B cell (primary cell): ENCODE data around the gene PRELID3B. TPM values are rescaled to one million over a fixed set of nuclear protein-coding genes. Genes with fewer than 3 reads are reported as not detected.

Experiments used
- ATAC-seq: fragments of 200-7000 bp; cut with Tn5 transposase; one replicate; pipeline ENCODE4 v1.10.0; 2021; ENCODE audit warnings: low read depth, mild to moderate bottlenecking, moderate number of reproducible peaks, moderate library complexity
- CTCF ChIA-PET: fragments of 350-600 bp; sonication (Branson Sonifier 250); formaldehyde crosslinking; loops from one replicate; lab custom pipeline; 2021; ENCODE audit warnings: antibody characterized with exemption, inconsistent platforms; lab: Charles Lee
- POLR2A ChIA-PET: fragments of 350-600 bp; sonication (Branson Sonifier 250); formaldehyde crosslinking; loops from one replicate; lab custom pipeline; 2021; ENCODE audit warnings: antibody characterized with exemption; lab: Charles Lee
- DNase-seq: peaks from one replicate; pipeline ENCODE4 v3.0.0; 2013
- H2AFZ ChIP-seq: 2 replicates; pipeline ENCODE4 v1.6.1; 2012; ENCODE audit warnings: mild to moderate bottlenecking, low read depth, low read length; ENCODE audit not compliant: insufficient read depth, poor library complexity, severe bottlenecking
- H3K27ac ChIP-seq, 2 donors: 1 replicate in 1 of 2; 2 replicates in 1 of 2; pipeline ENCODE4 v1.5.1; 2012 to 2013; ENCODE audit warnings: low read length in 2 of 2, mild to moderate bottlenecking in 2 of 2, moderate library complexity in 1 of 2
- H3K27me3 ChIP-seq, 4 experiments: fragments of 200-600 bp in 1 of 4; sonication (generic) in 1 of 4; replicated peaks in 1 of 4; 1 replicate in 2 of 4; 2 replicates in 2 of 4; pipeline versions ENCODE4 v1.6.1 to v1.7.0; 2013 to 2016; ENCODE audit warnings: low read length in 3 of 4, mild to moderate bottlenecking in 2 of 4, mixed read lengths in 1 of 4, moderate library complexity in 1 of 4; ENCODE audit not compliant: insufficient read depth in 4 of 4, control insufficient read depth in 3 of 4; ENCODE audit errors: control extremely low read depth in 1 of 4
- H3K36me3 ChIP-seq, 2 experiments: replicated peaks in 1 of 2; 1 replicate in 1 of 2; 2 replicates in 1 of 2; pipeline versions ENCODE4 v1.6.1 to v1.7.1; 2013; ENCODE audit warnings: low read length in 1 of 2; ENCODE audit not compliant: insufficient read depth in 2 of 2, control insufficient read depth in 1 of 2; ENCODE audit errors: control extremely low read depth in 1 of 2, extremely low read depth in 1 of 2
- H3K4me1 ChIP-seq, 2 donors: fragments of 200-600 bp in 1 of 2; sonication (generic) in 1 of 2; 1 replicate in 1 of 2; 2 replicates in 1 of 2; pipeline versions ENCODE4 v1.5.1 to v1.6.1; 2013 to 2017; ENCODE audit warnings: low read length in 2 of 2; ENCODE audit not compliant: control insufficient read depth in 2 of 2, insufficient read depth in 2 of 2
- H3K4me2 ChIP-seq: replicated peaks from 2 replicates; pipeline ENCODE3; 2012; ENCODE audit warnings: mild to moderate bottlenecking, low read depth, low read length; ENCODE audit not compliant: poor library complexity, severe bottlenecking
- H3K4me3 ChIP-seq, 5 experiments: fragments of 200-600 bp in 1 of 5; sonication (generic) in 1 of 5; 1 replicate in 3 of 5; 2 replicates in 2 of 5; pipeline versions ENCODE4 v1.5.1 to v1.7.0; 2011 to 2016; ENCODE audit warnings: low read length in 4 of 5, mild to moderate bottlenecking in 4 of 5, low read depth in 2 of 5, control low read depth in 1 of 5, moderate library complexity in 1 of 5; ENCODE audit not compliant: insufficient read depth in 1 of 5; ENCODE audit errors: control extremely low read depth in 1 of 5, extremely low read depth in 1 of 5
- H3K79me2 ChIP-seq: fragments of 200-600 bp; sonication (generic); one replicate; pipeline ENCODE4 v1.6.0; 2016; ENCODE audit warnings: low read length; ENCODE audit not compliant: control insufficient read depth, insufficient read depth
- H3K9ac ChIP-seq: fragments of 200-600 bp; sonication (generic); 2 replicates; pipeline ENCODE4 v1.6.1; 2017; ENCODE audit warnings: mild to moderate bottlenecking, low read length, moderate library complexity
- H3K9me3 ChIP-seq, 3 donors: one replicate each; pipeline versions ENCODE4 v1.6.1 to v1.7.1; 2013; ENCODE audit warnings: low read length in 2 of 3; ENCODE audit not compliant: control insufficient read depth in 2 of 3, insufficient read depth in 1 of 3; ENCODE audit errors: control extremely low read depth in 1 of 3
- H4K20me1 ChIP-seq: 2 replicates; pipeline ENCODE4 v1.6.0; 2012; ENCODE audit warnings: mild to moderate bottlenecking, low read length; ENCODE audit not compliant: insufficient read depth, control insufficient read depth, poor library complexity, severe bottlenecking
- H3K27ac Mint-ChIP-seq: one replicate; pipeline ENCODE4 v1.8.0; 2021; ENCODE audit warnings: mixed read lengths
- H3K27me3 Mint-ChIP-seq: one replicate; pipeline ENCODE4 v1.8.0; 2021; ENCODE audit warnings: mixed read lengths
- H3K4me1 Mint-ChIP-seq: one replicate; pipeline ENCODE4 v1.8.0; 2021; ENCODE audit warnings: mixed read lengths
- H3K4me3 Mint-ChIP-seq: one replicate; pipeline ENCODE4 v1.8.0; 2021; ENCODE audit warnings: mixed read lengths
- H3K9me3 Mint-ChIP-seq: one replicate; pipeline ENCODE4 v1.8.0; 2022; ENCODE audit warnings: mixed read lengths; ENCODE audit not compliant: insufficient read depth
- EZH2 ChIP-seq: IDR thresholded peaks from 2 replicates; pipeline ENCODE4 v1.6.1; 2012; ENCODE audit warnings: borderline replicate concordance, low read depth, mild to moderate bottlenecking, moderate library complexity, low read length; ENCODE audit not compliant: insufficient read depth, poor library complexity, severe bottlenecking
- WGBS: methylation state at CpG from one replicate; pipeline ENCODE4 v1.1.5; 2013; ENCODE audit warnings: missing lambda C conversion rate; ENCODE audit not compliant: insufficient coverage; 5-methylcytosine and 5-hydroxymethylcytosine counted together
- intact Hi-C: fragments of 100-400 bp; cut with micrococcal nuclease; formaldehyde crosslinking; loops from one replicate; pipeline ENCODE4 v1.10.0; 2022
- polyA plus RNA-seq: library from polyadenylated mRNA; depleted of rRNA; stranded (reverse); fragments of >200 nt; gene quantifications from 2 replicates; pipeline ENCODE4 v1.2.3, GENCODE V29; 2012
- total RNA-seq, 2 donors: library from RNA; stranded (reverse); fragments of 120-200 nt in 1 of 2; gene quantifications; 1 replicate in 1 of 2; 2 replicates in 1 of 2; pipeline versions ENCODE4 v1.2.3 to v1.2.4, GENCODE V29; 2013 to 2022
- TF ChIP-seq, protein P1 (sequence below): fragments of 200-600 bp; IDR thresholded peaks from one replicate; pipeline ENCODE4 v1.8.0; 2022; ENCODE audit warnings: antibody characterized with exemption, mild to moderate bottlenecking

The PRELID3B gene
- total and polyA plus RNA-seq, 2 donors (not counting 1 experiment from before 2014, with no cell fraction given), result 24.1 to 46.8 TPM

GRCh38 chr20:59069026-59069425, 26.4 kb upstream of the PRELID3B start:
- CTCF ChIA-PET, result no interaction called here
- no peak overlapping the region for H3K4me2 ChIP-seq
- no peaks in the 10 kb centered on the region for H3K9me3 ChIP-seq
- no CpG with 5 or more reads among the region's 2 CpGs for WGBS
- no peaks in the 10 kb centered on the region for H3K27me3 ChIP-seq
- H4K20me1 ChIP-seq, result no peaks in the 10 kb centered on the region
- H2AFZ ChIP-seq, result no peak overlapping the region
- intact Hi-C loops, result no loop called here
- DNase-seq, result no peak
- no peaks in the 10 kb centered on the region for H3K79me2 ChIP-seq
- Mint-ChIP-seq H3K27me3 (peaks cover 4% of the 10 kb centered on the region), H3K27ac (no peak overlapping the region), H3K4me1 (peaks cover 14% of the 10 kb centered on the region), H3K9me3 (no peaks in the 10 kb centered on the region), H3K4me3 (no peak overlapping the region)
- peaks cover 8 to 11% of the 10 kb centered on the region in 2 donors for H3K4me1 ChIP-seq
- no peak overlapping the region for H3K4me3 ChIP-seq
- no peak overlapping the region for H3K9ac ChIP-seq
- H3K27ac ChIP-seq, result no peak overlapping the region
- no peak for TF ChIP-seq EZH2
- TF ChIP-seq, protein P1, sequence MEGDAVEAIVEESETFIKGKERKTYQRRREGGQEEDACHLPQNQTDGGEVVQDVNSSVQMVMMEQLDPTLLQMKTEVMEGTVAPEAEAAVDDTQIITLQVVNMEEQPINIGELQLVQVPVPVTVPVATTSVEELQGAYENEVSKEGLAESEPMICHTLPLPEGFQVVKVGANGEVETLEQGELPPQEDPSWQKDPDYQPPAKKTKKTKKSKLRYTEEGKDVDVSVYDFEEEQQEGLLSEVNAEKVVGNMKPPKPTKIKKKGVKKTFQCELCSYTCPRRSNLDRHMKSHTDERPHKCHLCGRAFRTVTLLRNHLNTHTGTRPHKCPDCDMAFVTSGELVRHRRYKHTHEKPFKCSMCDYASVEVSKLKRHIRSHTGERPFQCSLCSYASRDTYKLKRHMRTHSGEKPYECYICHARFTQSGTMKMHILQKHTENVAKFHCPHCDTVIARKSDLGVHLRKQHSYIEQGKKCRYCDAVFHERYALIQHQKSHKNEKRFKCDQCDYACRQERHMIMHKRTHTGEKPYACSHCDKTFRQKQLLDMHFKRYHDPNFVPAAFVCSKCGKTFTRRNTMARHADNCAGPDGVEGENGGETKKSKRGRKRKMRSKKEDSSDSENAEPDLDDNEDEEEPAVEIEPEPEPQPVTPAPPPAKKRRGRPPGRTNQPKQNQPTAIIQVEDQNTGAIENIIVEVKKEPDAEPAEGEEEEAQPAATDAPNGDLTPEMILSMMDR, result no peak
- ATAC-seq, result no peak
- H3K36me3 ChIP-seq, result no peaks in the 10 kb centered on the region
- POLR2A ChIA-PET, result no interaction called here

GRCh38 chr20:59068534-59068933, 25.9 kb upstream of the PRELID3B start:
- no peak overlapping the region for H3K4me3 ChIP-seq
- no peak for TF ChIP-seq EZH2
- TF ChIP-seq, protein P1, result no peak
- no peaks in the 10 kb centered on the region for H3K9me3 ChIP-seq
- no peaks in the 10 kb centered on the region for H3K36me3 ChIP-seq
- Mint-ChIP-seq H3K4me1 (peaks cover 14% of the 10 kb centered on the region), H3K4me3 (no peak overlapping the region), H3K27me3 (peaks cover 9% of the 10 kb centered on the region), H3K9me3 (no peaks in the 10 kb centered on the region), H3K27ac (no peak overlapping the region)
- no peak for DNase-seq
- no peak overlapping the region for H3K9ac ChIP-seq
- H3K4me2 ChIP-seq, result no peak overlapping the region
- H3K27me3 ChIP-seq, result no peaks in the 10 kb centered on the region
- CTCF ChIA-PET, result no interaction called here
- no peak for ATAC-seq
- H2AFZ ChIP-seq, result no peak overlapping the region
- H3K4me1 ChIP-seq, result peaks cover 8 to 11% of the 10 kb centered on the region in 2 donors
- no peak overlapping the region for H3K27ac ChIP-seq
- WGBS, result 100% methylated on average over 4 of the region's 4 CpGs
- POLR2A ChIA-PET, result no interaction called here
- H4K20me1 ChIP-seq, result no peaks in the 10 kb centered on the region
- intact Hi-C loops, result no loop called here
- H3K79me2 ChIP-seq, result no peaks in the 10 kb centered on the region
